Body of pancreas (tissue), 4 donors: Measurements from ENCODE around the gene MLEC. TPM values are rescaled to one million over a fixed set of nuclear protein-coding genes. Genes with fewer than 3 reads are reported as not detected.

Experiments used
- ATAC-seq: fragments of 150-250 bp; one replicate; pipeline ENCODE4 v1.9.1; 2016
- DNase-seq, 4 donors: peaks; one replicate each; pipeline ENCODE4 v3.0.0-alpha.2; 2019
- H3K27ac ChIP-seq, 4 donors: fragments of 200-600 bp; sonication (generic); 1 replicate in 3 of 4; 2 replicates in 1 of 4; pipeline versions ENCODE4 v1.5.1 to v1.6.1; 2016 to 2019; ENCODE audit warnings: mild to moderate bottlenecking in 1 of 4, mixed read lengths in 1 of 4, moderate library complexity in 1 of 4
- H3K27me3 ChIP-seq, 2 donors: fragments of 200-600 bp; sonication (generic); one replicate each; pipeline ENCODE4 v1.6.0; 2016; ENCODE audit warnings: mild to moderate bottlenecking in 1 of 2
- H3K36me3 ChIP-seq, 2 donors: fragments of 200-600 bp; sonication (generic); replicated peaks in 1 of 2; 2 replicates each; pipeline ENCODE4 v1.5.1; 2016; ENCODE audit warnings: low read depth in 2 of 2; ENCODE audit not compliant: insufficient read depth in 1 of 2
- H3K4me1 ChIP-seq: fragments of 200-600 bp; sonication (generic); one replicate; pipeline ENCODE4 v1.6.0; 2016
- H3K4me3 ChIP-seq, 2 donors: fragments of 200-600 bp; sonication (generic); 1 replicate in 1 of 2; 2 replicates in 1 of 2; pipeline ENCODE4 v1.5.1; 2016 to 2019
- H3K9me3 ChIP-seq, 3 donors: fragments of 200-600 bp; sonication (generic); 1 replicate in 2 of 3; 2 replicates in 1 of 3; pipeline ENCODE4 v1.5.1; 2016
- POLR2A ChIP-seq, 3 donors: fragments of 450-650 bp; IDR thresholded peaks; one replicate each; pipeline ENCODE4 v1.6.1; 2016; ENCODE audit warnings: antibody characterized with exemption in 3 of 3, mild to moderate bottlenecking in 2 of 3
- WGBS, 2 donors: methylation state at CpG; one replicate each; pipeline ENCODE4 v1.1.5; 2017; 5-methylcytosine and 5-hydroxymethylcytosine counted together
- intact Hi-C: fragments of 100-400 bp; cut with DNase I; formaldehyde crosslinking; loops from one replicate; pipeline ENCODE4 v1.15.1; 2023
- total RNA-seq, 2 donors: library from RNA; depleted of rRNA; stranded (reverse); fragments of >200 nt; gene quantifications; one replicate each; pipeline ENCODE4 v1.1.0, GENCODE V29; 2016
- TF ChIP-seq, protein P1 (sequence below), 7 experiments: fragments of 450-650 bp in 4 of 7; fragments of 200-600 bp in 3 of 7; sonication (generic) in 3 of 7; IDR thresholded peaks; one replicate each; pipeline ENCODE4 v1.5.1; 2016 to 2019; ENCODE audit warnings: antibody characterized with exemption in 7 of 7

Gene MLEC
- total RNA-seq, 2 donors from 2014 or later, result 54.7 to 107 TPM

DNA sequence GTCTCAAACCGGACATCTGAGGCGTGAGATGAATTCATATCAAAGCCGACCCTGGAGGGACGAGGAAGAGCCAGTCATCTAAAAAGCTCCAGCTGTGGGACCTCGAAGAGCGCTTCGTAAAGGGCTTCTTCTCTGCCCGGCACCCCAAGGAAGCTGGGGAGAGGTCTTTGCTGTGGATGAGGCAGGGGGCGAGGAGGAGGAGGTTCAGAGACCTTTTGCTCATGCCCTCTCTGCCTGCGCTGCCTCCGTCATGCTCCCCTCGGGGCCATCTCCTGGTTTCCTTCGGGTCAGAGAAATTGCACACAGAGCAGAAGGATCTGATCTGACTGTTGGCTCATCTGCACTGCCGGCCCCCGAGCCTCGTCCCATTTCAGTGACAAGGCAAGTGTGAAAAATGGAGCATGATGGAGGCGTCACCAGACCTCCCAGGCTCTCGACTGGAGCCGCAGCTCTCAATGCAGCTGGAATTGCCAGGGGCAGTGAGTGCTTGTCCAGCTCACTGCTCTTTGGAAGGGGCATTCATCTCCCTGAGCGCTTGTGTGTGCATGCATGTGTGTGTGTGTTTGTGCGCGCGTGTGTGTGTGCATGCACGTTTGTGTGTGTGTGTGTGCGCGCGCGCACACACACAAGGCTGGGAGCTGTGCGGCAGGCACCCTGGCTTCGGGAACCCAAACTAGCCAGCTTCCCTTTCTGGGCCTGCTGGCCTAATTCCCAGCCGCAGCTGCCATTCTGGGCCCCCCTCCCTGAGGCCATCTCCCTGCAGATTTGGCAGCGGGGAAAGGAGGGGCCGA is 37.3 kb upstream of the MLEC start:
- intact Hi-C loops, result loop anchor here (5.0 kb wide), 1 partner anchor 68 kb away; no protein-coding TSS in a partner anchor
- no peak for TF ChIP-seq POLR2A (IDR thresholded peaks at IDR 0.05)
- TF ChIP-seq, protein P1, sequence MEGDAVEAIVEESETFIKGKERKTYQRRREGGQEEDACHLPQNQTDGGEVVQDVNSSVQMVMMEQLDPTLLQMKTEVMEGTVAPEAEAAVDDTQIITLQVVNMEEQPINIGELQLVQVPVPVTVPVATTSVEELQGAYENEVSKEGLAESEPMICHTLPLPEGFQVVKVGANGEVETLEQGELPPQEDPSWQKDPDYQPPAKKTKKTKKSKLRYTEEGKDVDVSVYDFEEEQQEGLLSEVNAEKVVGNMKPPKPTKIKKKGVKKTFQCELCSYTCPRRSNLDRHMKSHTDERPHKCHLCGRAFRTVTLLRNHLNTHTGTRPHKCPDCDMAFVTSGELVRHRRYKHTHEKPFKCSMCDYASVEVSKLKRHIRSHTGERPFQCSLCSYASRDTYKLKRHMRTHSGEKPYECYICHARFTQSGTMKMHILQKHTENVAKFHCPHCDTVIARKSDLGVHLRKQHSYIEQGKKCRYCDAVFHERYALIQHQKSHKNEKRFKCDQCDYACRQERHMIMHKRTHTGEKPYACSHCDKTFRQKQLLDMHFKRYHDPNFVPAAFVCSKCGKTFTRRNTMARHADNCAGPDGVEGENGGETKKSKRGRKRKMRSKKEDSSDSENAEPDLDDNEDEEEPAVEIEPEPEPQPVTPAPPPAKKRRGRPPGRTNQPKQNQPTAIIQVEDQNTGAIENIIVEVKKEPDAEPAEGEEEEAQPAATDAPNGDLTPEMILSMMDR (IDR thresholded peaks at IDR 0.05), result no peak
- H3K27me3 ChIP-seq, result no peaks in the 10 kb centered on the region
- H3K27ac ChIP-seq, result no peak overlapping the region
- ATAC-seq (no peak), DNase-seq (no peak)
- WGBS, 2 donors, result 11 to 19% methylated on average over 32 to 33 of the region's 33 CpGs
- no peaks in the 10 kb centered on the region for H3K36me3 ChIP-seq
- H3K9me3 ChIP-seq, result no peaks in the 10 kb centered on the region
- peaks cover 8% of the 10 kb centered on the region for H3K4me1 ChIP-seq
- H3K4me3 ChIP-seq, result no peak overlapping the region

DNA sequence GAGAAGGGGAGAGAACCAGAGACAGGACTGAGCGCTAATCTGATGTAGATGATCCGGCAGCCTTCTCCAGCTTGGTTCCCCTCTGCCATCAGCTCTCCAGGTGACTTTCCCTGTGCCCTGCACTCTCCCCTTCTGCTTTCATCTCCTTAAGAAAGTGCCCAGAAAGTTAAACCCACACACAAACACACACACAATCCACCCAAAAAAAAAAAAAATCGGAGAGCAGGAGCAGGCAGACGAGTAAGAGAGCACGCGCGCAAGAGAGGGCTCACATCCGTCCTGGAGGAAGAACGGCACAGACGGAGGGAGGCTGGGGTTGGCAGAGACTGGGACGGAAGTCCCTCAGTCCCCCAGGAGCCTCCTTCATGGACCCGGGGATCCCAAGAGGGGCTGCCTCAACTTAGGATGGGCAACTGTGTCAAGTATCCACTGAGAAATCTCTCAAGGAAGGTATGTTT is 36.7 kb upstream of the MLEC start:
- intact Hi-C loops, result no loop called here
- no peak overlapping the region for H3K4me3 ChIP-seq

DNA sequence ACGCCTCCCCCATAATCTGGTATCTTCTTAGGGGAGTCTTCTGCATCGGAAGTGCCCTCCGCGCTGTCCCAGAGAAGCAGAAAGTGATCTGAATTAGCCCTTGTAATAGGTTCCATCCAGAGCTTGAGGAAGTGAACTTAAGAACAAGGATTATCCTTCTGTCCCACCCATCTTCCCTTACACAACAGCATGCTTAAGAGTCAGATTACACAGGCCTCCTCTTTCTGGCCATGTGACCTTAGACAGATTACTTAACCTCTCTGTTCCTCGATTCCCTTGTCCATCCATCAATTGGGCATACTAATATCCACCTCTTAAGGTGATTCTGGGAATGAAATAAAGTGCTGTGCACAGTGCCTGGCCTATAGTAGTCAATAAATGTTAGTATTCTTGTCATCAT is 35.1 kb upstream of the MLEC start:
- 74 to 81% methylated on average over 5 of the region's 5 CpGs for WGBS, 2 donors
- H3K27me3 ChIP-seq, result no peaks in the 10 kb centered on the region
- H3K4me3 ChIP-seq, result no peak overlapping the region
- no peaks in the 10 kb centered on the region for H3K36me3 ChIP-seq
- no peaks in the 10 kb centered on the region for H3K9me3 ChIP-seq
- intact Hi-C loops, result no loop called here
- no peak overlapping the region for H3K27ac ChIP-seq
- no peak for ATAC-seq
- no peak for DNase-seq
- no peak for TF ChIP-seq POLR2A (IDR thresholded peaks at IDR 0.05)
- peaks cover 8% of the 10 kb centered on the region for H3K4me1 ChIP-seq

More for the DNA sequence above, 36.7 kb upstream of the MLEC start:
- ATAC-seq (no peak), DNase-seq (no peak)
- Histone ChIP-seq H3K9me3 (no peaks in the 10 kb centered on the region), H3K4me1 (peaks cover 8% of the 10 kb centered on the region), H3K27ac (no peak overlapping the region), H3K27me3 (no peaks in the 10 kb centered on the region), H3K36me3 (no peaks in the 10 kb centered on the region)
- 60 to 61% methylated on average over 12 of the region's 12 CpGs for WGBS, 2 donors
- TF ChIP-seq, protein P1 (IDR thresholded peaks at IDR 0.05), result no peak
- no peak for TF ChIP-seq POLR2A (IDR thresholded peaks at IDR 0.05)

GRCh38 chr12:120652656-120653435 is 34.1 kb upstream of the MLEC start:
- Histone ChIP-seq H3K4me1 (peaks cover 8% of the 10 kb centered on the region), H3K4me3 (no peak overlapping the region), H3K36me3 (no peaks in the 10 kb centered on the region), H3K27me3 (no peaks in the 10 kb centered on the region), H3K9me3 (no peaks in the 10 kb centered on the region), H3K27ac (no peak overlapping the region)
- TF ChIP-seq, protein P1 (IDR thresholded peaks at IDR 0.05), result no peak
- TF ChIP-seq POLR2A (IDR thresholded peaks at IDR 0.05), result no peak
- DNase-seq, result peak in 1 of 4 donors; percentile 16
- intact Hi-C loops, result no loop called here
- WGBS, 2 donors, result 63 to 66% methylated on average over 10 of the region's 10 CpGs
- ATAC-seq, result no peak

GRCh38 chr12:120653611-120654010 is 33.3 kb upstream of the MLEC start:
- WGBS, 2 donors, result 90 to 91% methylated on average over 11 of the region's 11 CpGs
- Histone ChIP-seq H3K4me1 (peaks cover 8% of the 10 kb centered on the region), H3K9me3 (no peaks in the 10 kb centered on the region), H3K27me3 (no peaks in the 10 kb centered on the region), H3K4me3 (no peak overlapping the region), H3K27ac (no peak overlapping the region), H3K36me3 (no peaks in the 10 kb centered on the region)
- TF ChIP-seq, protein P1 (IDR thresholded peaks at IDR 0.05), result no peak
- no peak for TF ChIP-seq POLR2A (IDR thresholded peaks at IDR 0.05)
- intact Hi-C loops, result no loop called here
- DNase-seq (no peak), ATAC-seq (no peak)
